WTC11 (cell line): ENCODE results near the gene LRRC27. TPM values are rescaled to one million over a fixed set of nuclear protein-coding genes. Genes with fewer than 3 reads are reported as not detected.

Source experiments
- total RNA-seq: library from RNA; stranded (reverse); gene quantifications from 3 replicates; pipeline ENCODE4 v1.2.3, GENCODE V29; 2021

LRRC27 gene
- total RNA-seq, 1 experiment from 2014 or later = 4.4 TPM

Other genes with a start within 250 kb of the LRRC27 start
- gene DPYSL4, start 145.2 kb upstream of the LRRC27 start, total RNA-seq = 16.8 to 18.1 TPM (median 17.0 TPM) in 3 replicates
- 20.7 to 23.2 TPM (median 22.2 TPM) in 3 replicates for gene STK32C, start 24.2 kb upstream of the LRRC27 start, total RNA-seq
- 12.2 to 14.1 TPM (median 13.6 TPM) in 3 replicates for gene PWWP2B, start 65.0 kb downstream of the LRRC27 start, total RNA-seq
- gene INPP5A, start 205.6 kb downstream of the LRRC27 start, total RNA-seq = 20.0 to 22.1 TPM (median 21.5 TPM) in 3 replicates